ENCODE measurements around the gene PSMC1.

The PSMC1 gene

DNA sequence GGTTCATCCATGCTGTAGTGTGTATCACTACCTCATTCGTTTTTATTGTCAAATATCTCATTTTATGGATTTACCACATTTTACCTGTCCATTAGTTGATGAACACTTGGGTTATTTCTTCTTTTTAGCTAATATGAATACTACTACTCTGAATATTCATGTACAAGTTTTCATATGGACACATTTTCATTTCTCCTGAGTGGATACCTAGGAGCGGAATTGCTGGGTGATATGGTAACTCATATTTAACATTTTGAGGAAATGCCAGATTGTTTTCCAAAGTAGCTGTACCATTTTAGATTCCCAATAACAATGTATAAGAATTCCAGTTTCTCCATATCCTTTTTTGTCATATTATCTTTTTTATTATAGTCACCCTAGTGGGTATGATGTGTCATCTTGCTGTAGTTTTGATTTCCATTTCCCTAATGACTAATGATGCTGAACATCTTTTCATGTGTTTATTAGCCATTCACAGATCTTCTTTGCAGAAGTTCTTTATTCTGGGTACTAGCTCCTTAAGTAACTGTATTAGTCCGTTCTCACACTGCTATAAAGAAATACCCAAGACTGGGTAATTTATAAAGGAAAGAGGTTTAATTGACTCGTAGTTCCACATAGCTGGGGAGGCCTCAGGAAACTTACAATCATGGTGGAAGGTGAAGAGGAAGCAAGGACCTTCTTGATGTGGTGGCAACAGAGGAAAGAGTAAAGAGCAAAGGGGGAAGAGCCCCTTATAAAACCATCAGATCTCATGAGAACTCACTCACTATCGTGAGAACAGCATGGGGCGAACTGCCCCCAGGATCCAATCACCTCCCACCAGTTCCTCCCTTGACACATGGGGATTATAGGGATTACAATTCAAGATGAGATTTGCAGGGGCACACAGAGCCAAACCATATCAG lies 63.5 kb downstream of the PSMC1 start:
- H3K27ac ChIP-seq (ENCODE audit: low read depth in 2 of 2, low read length in 2 of 2), result no peak overlapping the region
- H3K36me3 ChIP-seq (ENCODE audit: control insufficient read depth in 2 of 2, insufficient read depth in 2 of 2, low read length in 2 of 2), result peaks cover 7 to 16% of the 10 kb centered on the region in 2 donors
- no peaks in the 10 kb centered on the region for H3K27me3 ChIP-seq (ENCODE audit: control insufficient read depth in 2 of 2, insufficient read depth in 2 of 2, low read length in 2 of 2)
- no peak overlapping the region for H3K4me3 ChIP-seq (ENCODE audit: low read length in 2 of 2)
- no peak overlapping the region for H3K9ac ChIP-seq (ENCODE audit: low read depth in 1 of 2, low read length in 2 of 2)
- H3K4me1 ChIP-seq (ENCODE audit: control insufficient read depth in 2 of 2, insufficient read depth in 2 of 2, low read length in 2 of 2), result no peaks in the 10 kb centered on the region
- H3K9me3 ChIP-seq (ENCODE audit: control insufficient read depth in 2 of 2, low read length in 2 of 2), result no peaks in the 10 kb centered on the region

GRCh38 chr14:90321891-90322290 lies 65.5 kb downstream of the PSMC1 start:
- no peaks in the 10 kb centered on the region for H3K9me3 ChIP-seq (ENCODE audit: control insufficient read depth in 2 of 2, low read length in 2 of 2)
- H3K36me3 ChIP-seq (ENCODE audit: control insufficient read depth in 2 of 2, insufficient read depth in 2 of 2, low read length in 2 of 2), result peaks cover 2 to 5% of the 10 kb centered on the region in 2 donors
- H3K27me3 ChIP-seq (ENCODE audit: control insufficient read depth in 2 of 2, insufficient read depth in 2 of 2, low read length in 2 of 2), result no peaks in the 10 kb centered on the region
- no peak overlapping the region for H3K27ac ChIP-seq (ENCODE audit: low read depth in 2 of 2, low read length in 2 of 2)
- H3K4me3 ChIP-seq (ENCODE audit: low read length in 2 of 2), result no peak overlapping the region
- H3K9ac ChIP-seq (ENCODE audit: low read depth in 1 of 2, low read length in 2 of 2), result no peak overlapping the region
- no peaks in the 10 kb centered on the region for H3K4me1 ChIP-seq (ENCODE audit: control insufficient read depth in 2 of 2, insufficient read depth in 2 of 2, low read length in 2 of 2)

All from mucosa of rectum (tissue), 2 donors.